SU-DHL-6 (cell line): ENCODE results near the gene POLD4.

ENCODE experiments used
- EZH2phosphoT487 ChIP-seq: fragments of 200-600 bp; sonication (generic), shearing (Covaris generic); conservative IDR thresholded peaks from 2 replicates; pipeline ENCODE4 v1.6.1; 2018; ENCODE audit warnings: mild to moderate bottlenecking, antibody characterized with exemption, low read length, moderate library complexity, mixed read lengths
- TF ChIP-seq, protein P1 (sequence below): fragments of 200-600 bp; sonication (generic); IDR thresholded peaks from one replicate; pipeline ENCODE4 v1.5.1; 2017; ENCODE audit warnings: antibody characterized with exemption, mild to moderate bottlenecking, low read length, moderate library complexity; ENCODE audit not compliant: insufficient read depth, poor library complexity, severe bottlenecking

GRCh38 chr11:67355794-67356386, 2.5 kb upstream of the POLD4 start:
- TF ChIP-seq, protein P1, sequence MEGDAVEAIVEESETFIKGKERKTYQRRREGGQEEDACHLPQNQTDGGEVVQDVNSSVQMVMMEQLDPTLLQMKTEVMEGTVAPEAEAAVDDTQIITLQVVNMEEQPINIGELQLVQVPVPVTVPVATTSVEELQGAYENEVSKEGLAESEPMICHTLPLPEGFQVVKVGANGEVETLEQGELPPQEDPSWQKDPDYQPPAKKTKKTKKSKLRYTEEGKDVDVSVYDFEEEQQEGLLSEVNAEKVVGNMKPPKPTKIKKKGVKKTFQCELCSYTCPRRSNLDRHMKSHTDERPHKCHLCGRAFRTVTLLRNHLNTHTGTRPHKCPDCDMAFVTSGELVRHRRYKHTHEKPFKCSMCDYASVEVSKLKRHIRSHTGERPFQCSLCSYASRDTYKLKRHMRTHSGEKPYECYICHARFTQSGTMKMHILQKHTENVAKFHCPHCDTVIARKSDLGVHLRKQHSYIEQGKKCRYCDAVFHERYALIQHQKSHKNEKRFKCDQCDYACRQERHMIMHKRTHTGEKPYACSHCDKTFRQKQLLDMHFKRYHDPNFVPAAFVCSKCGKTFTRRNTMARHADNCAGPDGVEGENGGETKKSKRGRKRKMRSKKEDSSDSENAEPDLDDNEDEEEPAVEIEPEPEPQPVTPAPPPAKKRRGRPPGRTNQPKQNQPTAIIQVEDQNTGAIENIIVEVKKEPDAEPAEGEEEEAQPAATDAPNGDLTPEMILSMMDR: no peak
- TF ChIP-seq EZH2phosphoT487: no peak
